RWPE1 (cell line): ENCODE results near the gene IARS2.
A peak's percentile ranks its signal among the peaks of the same experiment; 100 is the strongest.
"Not testable (repeated sequence)": the region's sequence is repeated elsewhere in the genome, so short reads cannot be mapped to it uniquely, and the experiment has no call there.

Experiments
- CTCF ChIA-PET: fragments of 350-600 bp; sonication (Branson Sonifier 250); formaldehyde crosslinking; extraction: SDS; loops from one replicate; lab custom pipeline; 2021; lab: Yijun Ruan, JAX
- POLR2A ChIA-PET: fragments of 400-600 bp; formaldehyde crosslinking; extraction: SDS; loops from one replicate; lab custom pipeline; 2020; ENCODE audit warnings: antibody characterized with exemption; ENCODE audit not compliant: low non-redundant PET; lab: Yijun Ruan, JAX
- DNase-seq: peaks from one replicate; pipeline ENCODE4 v3.0.0; 2012; ENCODE audit warnings: low spot score
- H3K27ac ChIP-seq: fragments of 450-650 bp; 2 replicates; pipeline ENCODE4 v1.5.1; 2017
- CTCF ChIP-seq: fragments of 450-650 bp; conservative IDR thresholded peaks from 2 replicates; pipeline ENCODE4 v1.5.1; 2017; ENCODE audit warnings: low read depth, mild to moderate bottlenecking

IARS2 gene

DNA sequence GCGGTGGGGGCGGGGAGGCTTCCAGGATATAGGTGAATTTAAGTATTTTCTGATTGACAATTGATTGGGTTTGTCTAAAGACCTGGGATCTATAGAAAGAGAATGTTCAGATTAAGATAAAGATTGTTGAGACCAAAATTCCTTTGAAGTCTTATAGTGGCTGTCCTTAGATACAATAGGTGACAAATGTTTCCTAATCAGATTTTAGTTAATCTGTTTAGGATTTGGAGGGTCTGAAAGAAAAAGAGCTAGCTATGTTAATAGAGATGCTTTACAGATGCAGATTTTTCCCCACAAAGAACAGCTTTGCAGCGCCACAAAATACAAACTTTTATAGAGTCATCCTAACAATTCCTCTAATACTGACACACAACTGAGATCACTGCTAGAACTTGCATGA is 33.1 kb upstream of the IARS2 start:
- H3K27ac ChIP-seq: no peak overlapping the region
- TF ChIP-seq CTCF: no peak
- CTCF ChIA-PET: interaction anchor here (0.6 kb wide), 1 partner anchor 49 kb away, joined by 3 read pairs; no protein-coding TSS in a partner anchor
- POLR2A ChIA-PET: interaction anchor here (0.6 kb wide), 1 partner anchor 29 kb away, joined by 3 read pairs; the partner anchor contains the start of gene BPNT1
- DNase-seq: no peak

GRCh38 chr1:220062629-220063028 is 31.3 kb upstream of the IARS2 start:
- POLR2A ChIA-PET: no interaction called here
- DNase-seq: no peak
- no peak overlapping the region for H3K27ac ChIP-seq
- TF ChIP-seq CTCF: no peak
- CTCF ChIA-PET: interaction anchor here (1.0 kb wide), 1 partner anchor 15 kb away, joined by 6 read pairs; no protein-coding TSS in a partner anchor

DNA sequence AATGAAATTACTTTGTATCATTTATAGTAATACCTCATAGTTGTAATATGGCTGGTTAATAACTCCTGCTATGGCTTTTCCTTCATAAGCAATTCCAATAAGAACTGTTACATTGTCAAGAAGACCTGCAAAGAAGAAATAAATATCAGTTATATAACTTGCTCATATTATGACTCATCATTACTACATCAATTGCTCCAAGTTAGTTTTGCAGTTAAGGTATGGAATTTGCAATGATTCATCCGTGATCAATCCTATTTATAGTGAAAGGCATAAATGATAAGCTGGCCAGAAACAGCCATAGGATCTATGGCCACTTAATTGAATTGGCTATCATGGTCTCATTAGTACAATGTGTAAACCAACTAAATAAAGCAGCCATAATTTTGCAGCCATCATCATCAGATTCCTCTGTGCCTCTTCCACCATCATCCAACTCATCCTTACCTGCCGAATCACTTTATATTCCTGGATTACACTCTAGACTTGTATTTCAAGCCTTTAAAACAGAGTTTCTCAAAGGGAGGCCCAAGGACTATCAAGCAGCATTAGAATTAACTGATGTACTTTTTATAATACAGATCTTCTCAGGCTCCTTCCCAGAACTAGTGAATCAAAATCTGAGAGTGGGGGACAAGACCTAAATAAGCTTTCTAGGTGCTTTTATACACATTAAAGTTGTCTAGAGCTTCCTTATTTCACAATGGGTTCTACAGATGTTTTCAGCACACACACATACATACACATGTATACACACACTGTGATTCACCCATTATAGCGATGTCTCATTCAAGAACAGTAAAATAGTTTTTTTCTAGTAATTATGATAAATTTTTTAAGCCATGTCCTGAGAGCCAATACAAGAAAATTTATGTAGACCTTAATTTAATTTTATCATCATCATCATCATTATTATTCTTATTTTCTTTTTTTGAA is 26.4 kb upstream of the IARS2 start:
- peak; percentile 88 for DNase-seq
- TF ChIP-seq CTCF: no peak
- no peak overlapping the region for H3K27ac ChIP-seq
- ChIA-PET POLR2A (no interaction called here), CTCF (interaction anchor here (0.6 to 1.1 kb wide), 3 partner anchors 17 to 695 kb away, joined by 3 to 4 read pairs (median 3); no protein-coding TSS in a partner anchor)

GRCh38 chr1:220076861-220077762 is 16.8 kb upstream of the IARS2 start:
- no peak for TF ChIP-seq CTCF
- no peak for DNase-seq
- ChIA-PET POLR2A (no interaction called here), CTCF (interaction anchor here (0.6 kb wide), 1 partner anchor 33 kb away, joined by 3 read pairs; no protein-coding TSS in a partner anchor)
- no peak overlapping the region for H3K27ac ChIP-seq

GRCh38 chr1:220077887-220078286 is 16.0 kb upstream of the IARS2 start:
- ChIA-PET CTCF (no interaction called here), POLR2A (no interaction called here)
- no peak for DNase-seq
- H3K27ac ChIP-seq: no peak overlapping the region
- no peak for TF ChIP-seq CTCF

DNA sequence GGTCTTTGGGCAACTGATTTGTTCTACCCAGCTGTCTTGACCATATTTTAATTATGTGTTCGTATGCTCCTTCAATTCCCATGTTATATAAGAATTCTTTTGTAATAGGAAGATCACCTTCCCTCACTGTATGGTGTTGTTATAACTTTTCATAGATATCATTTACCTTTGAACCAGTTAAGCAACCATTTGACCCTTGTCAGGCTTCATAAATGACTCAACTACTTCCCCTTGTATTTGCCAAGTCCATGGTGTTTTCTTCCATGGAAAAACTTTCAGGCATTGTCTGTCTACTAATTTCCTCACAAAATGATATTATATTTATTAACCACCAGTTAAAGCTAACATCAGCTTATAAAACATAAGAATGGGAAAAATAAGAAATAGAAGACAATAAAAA is 9.5 kb upstream of the IARS2 start:
- ChIA-PET POLR2A (no interaction called here), CTCF (no interaction called here)
- no peak for TF ChIP-seq CTCF
- H3K27ac ChIP-seq: no peak overlapping the region
- no peak for DNase-seq

GRCh38 chr1:220086261-220086686 is 7.7 kb upstream of the IARS2 start:
- H3K27ac ChIP-seq, CTCF ChIA-PET, POLR2A ChIA-PET, DNase-seq: not testable (repeated sequence)
